ENCODE data around the gene NSMCE3. TPM values are rescaled to one million over a fixed set of nuclear protein-coding genes. Genes with fewer than 3 reads are reported as not detected.

NSMCE3 gene
- polyA plus RNA-seq, 1 experiment = 9.7 TPM

DNA sequence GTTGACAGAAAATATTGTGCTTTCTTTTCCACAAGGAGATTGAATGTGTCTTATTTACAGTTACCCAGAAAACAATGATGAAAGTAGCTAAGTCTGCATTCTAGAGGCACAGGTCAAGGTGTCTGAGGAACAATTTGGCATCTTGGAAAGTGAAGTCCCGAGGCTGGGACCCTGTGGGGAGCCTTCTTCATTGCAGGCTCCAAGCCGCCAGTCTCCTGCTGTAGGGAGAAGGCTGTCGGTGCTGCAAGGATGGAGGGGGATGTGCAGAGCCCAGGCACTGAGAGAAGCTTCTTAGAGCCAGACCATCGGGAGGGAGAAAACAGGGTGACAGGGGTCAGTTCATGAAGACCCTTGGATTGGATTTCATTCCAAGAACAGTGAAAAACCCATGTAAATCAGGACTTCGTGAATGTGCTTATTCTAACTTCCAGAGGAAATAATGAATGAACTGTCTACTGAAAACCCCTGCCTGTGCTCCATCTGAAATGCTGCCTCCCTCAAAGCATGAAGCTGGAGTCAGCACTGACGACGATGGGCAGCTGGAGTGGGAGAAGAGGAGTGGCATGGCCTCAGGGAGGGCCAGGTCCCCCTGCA lies 25.2 kb upstream of the NSMCE3 start:
- ChIA-PET POLR2A (interaction anchor here (0.8 kb wide), 1 partner anchor 17 kb away, joined by 5 read pairs; no protein-coding TSS in a partner anchor), CTCF (no interaction called here)
- H3K4me3 ChIP-seq (ENCODE audit: low read depth, low read length) = no peak overlapping the region
- no peak for DNase-seq (ENCODE audit: low read depth)
- H3K36me3 ChIP-seq (ENCODE audit: control insufficient read depth, insufficient read depth, low read length) = no peaks in the 10 kb centered on the region
- no peak for TF ChIP-seq CTCF (IDR thresholded peaks at IDR 0.05; ENCODE audit: insufficient read depth, low read depth, low read length)
- no peaks in the 10 kb centered on the region for H3K27me3 ChIP-seq (ENCODE audit: control insufficient read depth, insufficient read depth, low read length)

- no peak for TF ChIP-seq CTCF (IDR thresholded peaks at IDR 0.05; ENCODE audit: insufficient read depth, low read depth, low read length)
- no peaks in the 10 kb centered on the region for H3K36me3 ChIP-seq (ENCODE audit: control insufficient read depth, insufficient read depth, low read length)
- ChIA-PET CTCF (interaction anchor here (0.9 kb wide), 1 partner anchor 26 kb away, joined by 4 read pairs; no protein-coding TSS in a partner anchor), POLR2A (no interaction called here)
- H3K27me3 ChIP-seq (ENCODE audit: control insufficient read depth, insufficient read depth, low read length) = no peaks in the 10 kb centered on the region
- H3K4me3 ChIP-seq (ENCODE audit: low read depth, low read length) = no peak overlapping the region
- DNase-seq (ENCODE audit: low read depth) = no peak
These were observed 21.6 kb upstream of the NSMCE3 start for GRCh38 chr15:29291067-29291845.

DNA sequence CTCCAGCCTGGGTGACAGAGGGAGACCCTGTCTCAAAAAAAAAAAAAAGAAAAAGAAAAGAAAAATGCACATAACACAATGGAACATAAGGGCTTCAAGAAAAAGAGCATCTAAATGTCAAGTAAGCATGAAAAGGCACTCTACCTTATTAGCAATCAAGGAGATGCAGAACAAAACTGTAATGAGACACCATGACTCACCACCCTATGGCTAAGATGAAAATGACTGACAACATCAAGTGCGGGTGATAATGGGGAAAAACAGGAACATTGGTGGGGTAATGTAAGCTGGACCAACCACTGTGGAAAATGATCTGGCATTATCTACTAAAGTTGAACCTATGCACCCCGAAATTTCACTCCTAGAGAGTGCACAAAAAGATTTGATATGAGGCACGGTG lies 19.6 kb upstream of the NSMCE3 start:
- H3K36me3 ChIP-seq (ENCODE audit: control insufficient read depth, insufficient read depth, low read length) = no peaks in the 10 kb centered on the region
- H3K4me3 ChIP-seq (ENCODE audit: low read depth, low read length) = no peak overlapping the region
- ChIA-PET POLR2A (no interaction called here), CTCF (no interaction called here)
- no peak for DNase-seq (ENCODE audit: low read depth)
- H3K27me3 ChIP-seq (ENCODE audit: control insufficient read depth, insufficient read depth, low read length) = no peaks in the 10 kb centered on the region
- no peak for TF ChIP-seq CTCF (IDR thresholded peaks at IDR 0.05; ENCODE audit: insufficient read depth, low read depth, low read length)

- H3K36me3 ChIP-seq (ENCODE audit: control insufficient read depth, insufficient read depth, low read length) = no peaks in the 10 kb centered on the region
- H3K4me3 ChIP-seq (ENCODE audit: low read depth, low read length) = no peak overlapping the region
- DNase-seq (ENCODE audit: low read depth) = no peak
- no peak for TF ChIP-seq CTCF (IDR thresholded peaks at IDR 0.05; ENCODE audit: insufficient read depth, low read depth, low read length)
- H3K27me3 ChIP-seq (ENCODE audit: control insufficient read depth, insufficient read depth, low read length) = no peaks in the 10 kb centered on the region
- ChIA-PET POLR2A (no interaction called here), CTCF (interaction anchor here (0.9 kb wide), 1 partner anchor 369 kb away, joined by 3 read pairs; no protein-coding TSS in a partner anchor)
These were observed 15.8 kb upstream of the NSMCE3 start for GRCh38 chr15:29285386-29285785.

DNA sequence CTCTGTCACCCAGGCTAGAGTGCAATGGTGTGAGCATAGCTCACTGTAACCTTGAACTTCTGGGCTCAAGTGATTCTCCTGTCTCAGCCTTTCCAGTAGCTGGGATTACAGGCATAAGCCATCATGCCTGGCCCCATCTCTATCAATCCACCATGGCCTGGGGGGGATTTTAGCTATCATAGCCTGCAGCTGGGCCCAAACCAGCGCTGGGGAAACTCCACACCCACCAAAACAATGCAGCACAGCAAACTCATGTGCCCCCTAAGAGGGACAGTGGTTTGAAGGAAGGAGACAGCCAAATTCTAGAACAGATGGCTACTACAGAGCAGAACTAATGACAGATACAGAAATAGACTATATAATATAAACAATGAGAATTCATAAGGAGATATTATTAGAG lies 13.8 kb upstream of the NSMCE3 start:
- DNase-seq (ENCODE audit: low read depth) = no peak
- H3K4me3 ChIP-seq (ENCODE audit: low read depth, low read length) = no peak overlapping the region
- CTCF ChIA-PET = no interaction called here
- no peak for TF ChIP-seq CTCF (IDR thresholded peaks at IDR 0.05; ENCODE audit: insufficient read depth, low read depth, low read length)
- H3K36me3 ChIP-seq (ENCODE audit: control insufficient read depth, insufficient read depth, low read length) = no peaks in the 10 kb centered on the region
- POLR2A ChIA-PET = no interaction called here
- no peaks in the 10 kb centered on the region for H3K27me3 ChIP-seq (ENCODE audit: control insufficient read depth, insufficient read depth, low read length)

Measured in BJ (cell line).